Tibial nerve (tissue), 3 donors: ENCODE data around the gene ELK1.

Source experiments
- CTCF ChIP-seq, 5 experiments: fragments of 200-600 bp in 3 of 5; fragments of 450-650 bp in 2 of 5; sonication (generic) in 3 of 5; IDR thresholded peaks; one replicate each; pipeline ENCODE4 v1.5.1; 2016 to 2019; ENCODE audit warnings: antibody characterized with exemption in 5 of 5, mild to moderate bottlenecking in 3 of 5, moderate library complexity in 2 of 5
- POLR2A ChIP-seq, 2 donors: fragments of 450-650 bp; IDR thresholded peaks; one replicate each; pipeline ENCODE4 v1.6.1; 2017; ENCODE audit warnings: antibody characterized with exemption in 2 of 2, mild to moderate bottlenecking in 2 of 2, moderate library complexity in 2 of 2

DNA sequence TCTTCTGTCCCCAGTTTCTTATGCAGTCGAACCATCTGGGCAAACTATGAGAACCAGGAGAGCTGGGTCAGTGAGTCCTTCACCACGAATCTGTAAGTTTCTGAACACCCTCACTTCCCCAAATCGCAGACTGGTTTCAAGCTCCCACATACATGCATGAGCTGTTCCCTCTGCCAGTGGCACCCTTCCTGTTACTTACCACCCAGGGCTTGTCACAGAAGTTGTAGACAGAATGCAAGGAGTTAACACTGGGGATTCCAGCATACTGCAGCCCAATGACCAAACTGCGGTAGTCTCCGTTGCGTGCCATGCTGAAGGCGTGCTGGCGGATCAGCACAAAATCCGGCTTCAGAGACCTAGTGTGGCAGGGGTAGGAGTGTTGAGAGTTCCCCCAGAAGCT lies 45.3 kb downstream of the ELK1 start:
- TF ChIP-seq CTCF (IDR thresholded peaks at IDR 0.05): no peak
- TF ChIP-seq POLR2A (IDR thresholded peaks at IDR 0.05): no peak
